Activated T-cell treated with anti-CD3 and anti-CD28 coated beads, Interleukin-2, amount 50 U/mL, for 24 hours (primary cell): ENCODE data around the gene TBC1D25.
A peak's percentile ranks its signal among the peaks of the same experiment; 100 is the strongest.
"Not testable (repeated sequence)": the region's sequence is repeated elsewhere in the genome, so short reads cannot be mapped to it uniquely, and the experiment has no call there.

Experiments used
- DNase-seq: peaks from one replicate; pipeline ENCODE4 v3.0.0-alpha.2; 2020
- H3K27ac Mint-ChIP-seq: 2 replicates; pipeline ENCODE4 v1.8.0; 2020; ENCODE audit warnings: mild to moderate bottlenecking, mixed read lengths
- H3K27me3 Mint-ChIP-seq: 2 replicates; pipeline ENCODE4 v1.8.0; 2020; ENCODE audit warnings: mixed read lengths
- H3K36me3 Mint-ChIP-seq: 2 replicates; pipeline ENCODE4 v1.8.0; 2020; ENCODE audit warnings: low read depth, mixed read lengths
- H3K4me1 Mint-ChIP-seq: 2 replicates; pipeline ENCODE4 v1.8.0; 2020; ENCODE audit warnings: low read depth, mixed read lengths
- H3K4me3 Mint-ChIP-seq: 2 replicates; pipeline ENCODE4 v1.8.0; 2020; ENCODE audit warnings: mild to moderate bottlenecking, moderate library complexity, mixed read lengths
- H3K9me3 Mint-ChIP-seq: 2 replicates; pipeline ENCODE4 v1.8.0; 2020; ENCODE audit warnings: mixed read lengths

TBC1D25 gene

GRCh38 chrX:48523682-48524081 lies 15.8 kb upstream of the TBC1D25 start:
- peaks cover 28% of the 10 kb centered on the region for H3K4me1 Mint-ChIP-seq
- H3K27me3 Mint-ChIP-seq: no peaks in the 10 kb centered on the region
- no peaks in the 10 kb centered on the region for H3K9me3 Mint-ChIP-seq
- H3K27ac Mint-ChIP-seq: peak overlapping the region; percentile 51
- H3K36me3 Mint-ChIP-seq: peaks cover 50% of the 10 kb centered on the region
- peak overlapping the region; percentile 91 for H3K4me3 Mint-ChIP-seq
- no peak for DNase-seq

DNA sequence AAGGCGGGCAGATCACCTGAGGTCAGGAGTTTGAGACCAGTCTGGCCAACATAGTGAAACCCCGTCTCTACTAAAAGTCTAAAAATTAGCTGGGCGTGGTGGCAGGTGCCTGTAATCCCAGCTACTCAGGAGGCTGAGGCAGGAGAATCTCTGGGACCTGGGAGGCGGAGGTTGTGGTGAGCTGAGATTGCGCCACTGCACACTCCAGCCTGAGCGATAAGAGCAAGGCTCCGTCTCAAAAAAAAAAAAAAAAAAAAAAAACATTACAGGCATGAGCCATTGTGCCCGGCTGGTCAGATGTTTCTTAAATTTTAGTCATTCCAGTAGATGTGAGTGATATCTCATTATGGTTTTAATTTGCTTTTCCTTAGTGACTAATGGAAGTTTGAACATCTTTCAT lies 13.7 kb upstream of the TBC1D25 start:
- H3K27me3 Mint-ChIP-seq, H3K4me3 Mint-ChIP-seq, H3K27ac Mint-ChIP-seq, H3K9me3 Mint-ChIP-seq, DNase-seq: not testable (repeated sequence)
- Mint-ChIP-seq H3K4me1 (peaks cover 19% of the 10 kb centered on the region), H3K36me3 (peaks cover 59% of the 10 kb centered on the region)

GRCh38 chrX:48530736-48531135 lies 8.8 kb upstream of the TBC1D25 start:
- Mint-ChIP-seq H3K27ac (no peak overlapping the region), H3K4me1 (peaks cover 13% of the 10 kb centered on the region), H3K9me3 (no peaks in the 10 kb centered on the region), H3K4me3 (no peak overlapping the region), H3K36me3 (peaks cover 37% of the 10 kb centered on the region), H3K27me3 (peaks cover 4% of the 10 kb centered on the region)
- DNase-seq: no peak

- no peak overlapping the region for H3K4me3 Mint-ChIP-seq
- peaks cover 13% of the 10 kb centered on the region for H3K4me1 Mint-ChIP-seq
- peaks cover 31% of the 10 kb centered on the region for H3K36me3 Mint-ChIP-seq
- no peaks in the 10 kb centered on the region for H3K9me3 Mint-ChIP-seq
- peaks cover 4% of the 10 kb centered on the region for H3K27me3 Mint-ChIP-seq
- DNase-seq: no peak
- H3K27ac Mint-ChIP-seq: no peak overlapping the region
These were observed 8.1 kb upstream of the TBC1D25 start for GRCh38 chrX:48531358-48531959.

- H3K4me1 Mint-ChIP-seq: peaks cover 11% of the 10 kb centered on the region
- no peaks in the 10 kb centered on the region for H3K9me3 Mint-ChIP-seq
- H3K36me3 Mint-ChIP-seq: peaks cover 24% of the 10 kb centered on the region
- no peak for DNase-seq
- H3K4me3 Mint-ChIP-seq: no peak overlapping the region
- peaks cover 4% of the 10 kb centered on the region for H3K27me3 Mint-ChIP-seq
- H3K27ac Mint-ChIP-seq: no peak overlapping the region
These were observed 7.4 kb upstream of the TBC1D25 start for GRCh38 chrX:48532161-48532560.

GRCh38 chrX:48533165-48533564 lies 6.3 kb upstream of the TBC1D25 start:
- Mint-ChIP-seq H3K4me3 (no peak overlapping the region), H3K4me1 (peaks cover 11% of the 10 kb centered on the region), H3K27me3 (peaks cover 6% of the 10 kb centered on the region), H3K9me3 (no peaks in the 10 kb centered on the region), H3K36me3 (peaks cover 14% of the 10 kb centered on the region), H3K27ac (no peak overlapping the region)
- DNase-seq: no peak

DNA sequence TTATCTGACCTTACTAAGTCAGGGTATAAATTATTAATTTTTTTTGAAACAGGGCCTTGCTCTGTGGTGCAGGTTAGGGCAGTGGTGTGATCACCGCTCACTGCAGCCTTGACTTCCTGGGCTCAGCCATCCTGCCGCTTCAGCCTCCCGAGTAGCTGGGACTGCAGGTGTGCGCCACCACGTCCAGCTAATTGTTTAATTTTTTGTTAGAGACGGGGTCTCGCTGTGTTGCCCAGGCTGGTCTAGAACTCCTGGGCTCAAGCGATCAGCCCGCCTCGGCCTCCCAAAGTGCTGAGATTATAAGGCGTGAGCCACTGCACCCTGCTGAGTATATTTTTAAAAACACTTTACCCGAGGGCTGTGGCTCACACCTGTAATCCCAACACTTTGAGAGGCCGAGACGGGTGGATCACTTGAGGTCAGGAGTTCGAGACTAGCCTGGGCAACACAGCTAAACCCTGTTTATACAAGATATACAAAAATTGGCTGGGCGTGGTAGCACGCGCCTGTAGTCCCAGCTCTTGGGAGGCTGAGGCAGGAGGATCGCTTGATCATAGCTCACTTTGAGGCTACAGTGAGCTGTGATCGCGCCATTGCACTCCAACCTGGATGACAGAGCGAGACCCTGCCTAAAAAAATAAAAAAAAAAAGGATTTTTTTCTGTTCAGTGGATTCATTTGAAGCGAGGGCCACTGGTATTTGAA lies 721 bp upstream of the TBC1D25 start:
- Mint-ChIP-seq H3K4me1 (peaks cover 19% of the 10 kb centered on the region), H3K4me3 (peak overlapping the region; percentile 83), H3K27ac (peak overlapping the region; percentile 98), H3K36me3 (peaks cover 22% of the 10 kb centered on the region), H3K9me3 (no peaks in the 10 kb centered on the region), H3K27me3 (peaks cover 6% of the 10 kb centered on the region)
- DNase-seq: no peak

DNA sequence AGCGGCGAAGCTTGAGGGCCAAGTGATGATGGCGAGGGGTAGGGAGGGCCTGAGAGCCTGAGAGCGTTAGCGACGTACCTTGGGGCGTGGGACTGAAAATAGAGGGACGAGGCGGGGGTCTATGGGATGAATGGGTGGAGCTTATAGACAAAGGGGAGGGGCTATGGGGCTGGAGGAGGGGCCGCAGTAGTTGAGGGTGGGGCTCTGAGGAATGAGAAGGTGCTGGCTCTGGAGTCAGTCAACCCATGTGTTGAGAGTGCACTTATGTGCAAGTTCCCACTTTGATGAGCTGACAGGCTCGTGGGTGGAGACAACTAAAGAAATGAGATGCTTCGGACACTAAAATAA lies 488 bp downstream of the TBC1D25 start:
- DNase-seq: no peak
- peaks cover 32% of the 10 kb centered on the region for H3K36me3 Mint-ChIP-seq
- peak overlapping the region; percentile 98 for H3K27ac Mint-ChIP-seq
- H3K27me3 Mint-ChIP-seq: peaks cover 2% of the 10 kb centered on the region
- H3K4me3 Mint-ChIP-seq: peak overlapping the region; percentile 83
- no peaks in the 10 kb centered on the region for H3K9me3 Mint-ChIP-seq
- H3K4me1 Mint-ChIP-seq: peaks cover 19% of the 10 kb centered on the region

- Mint-ChIP-seq H3K36me3 (peaks cover 33% of the 10 kb centered on the region), H3K27ac (peak overlapping the region; percentile 98), H3K4me1 (peaks cover 19% of the 10 kb centered on the region), H3K27me3 (peaks cover 2% of the 10 kb centered on the region), H3K4me3 (peak overlapping the region; percentile 83), H3K9me3 (no peaks in the 10 kb centered on the region)
- no peak for DNase-seq
These were observed 966 bp downstream of the TBC1D25 start for GRCh38 chrX:48540480-48540879.

- H3K9me3 Mint-ChIP-seq: no peaks in the 10 kb centered on the region
- peaks cover 35% of the 10 kb centered on the region for H3K36me3 Mint-ChIP-seq
- H3K4me1 Mint-ChIP-seq: peaks cover 19% of the 10 kb centered on the region
- H3K4me3 Mint-ChIP-seq: peak overlapping the region; percentile 83
- H3K27me3 Mint-ChIP-seq: peaks cover 2% of the 10 kb centered on the region
- H3K27ac Mint-ChIP-seq: peak overlapping the region; percentile 98
- DNase-seq: no peak
These were observed 1.8 kb downstream of the TBC1D25 start for GRCh38 chrX:48541140-48541814.

DNA sequence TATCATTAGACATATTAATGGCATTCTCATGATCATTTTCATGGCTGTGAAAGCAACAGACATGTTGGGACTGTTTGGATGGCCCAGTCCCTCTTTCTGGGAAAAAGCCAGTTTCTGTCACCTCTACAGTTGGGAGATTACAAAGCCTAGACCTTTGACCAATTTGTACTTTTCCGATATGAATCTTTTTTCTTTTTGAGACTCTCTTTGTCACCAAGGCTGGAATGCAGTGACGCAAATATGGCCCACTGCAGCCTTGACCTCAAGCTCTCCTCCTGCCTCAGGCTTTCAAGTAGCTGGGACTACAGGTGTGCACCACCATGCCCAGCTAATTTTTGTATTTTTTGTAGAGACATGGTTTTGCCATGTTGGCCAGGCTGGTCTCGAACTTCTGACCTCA lies 9.4 kb downstream of the TBC1D25 start:
- H3K36me3 Mint-ChIP-seq: peaks cover 47% of the 10 kb centered on the region
- H3K4me1 Mint-ChIP-seq: no peaks in the 10 kb centered on the region
- DNase-seq: no peak
- no peaks in the 10 kb centered on the region for H3K9me3 Mint-ChIP-seq
- H3K27me3 Mint-ChIP-seq: no peaks in the 10 kb centered on the region
- H3K4me3 Mint-ChIP-seq: no peak overlapping the region
- H3K27ac Mint-ChIP-seq: no peak overlapping the region

GRCh38 chrX:48555731-48556325 lies 16.3 kb downstream of the TBC1D25 start:
- DNase-seq, H3K27me3 Mint-ChIP-seq, H3K27ac Mint-ChIP-seq, H3K4me1 Mint-ChIP-seq, H3K9me3 Mint-ChIP-seq, H3K4me3 Mint-ChIP-seq: not testable (repeated sequence)
- H3K36me3 Mint-ChIP-seq: peaks cover 58% of the 10 kb centered on the region

DNA sequence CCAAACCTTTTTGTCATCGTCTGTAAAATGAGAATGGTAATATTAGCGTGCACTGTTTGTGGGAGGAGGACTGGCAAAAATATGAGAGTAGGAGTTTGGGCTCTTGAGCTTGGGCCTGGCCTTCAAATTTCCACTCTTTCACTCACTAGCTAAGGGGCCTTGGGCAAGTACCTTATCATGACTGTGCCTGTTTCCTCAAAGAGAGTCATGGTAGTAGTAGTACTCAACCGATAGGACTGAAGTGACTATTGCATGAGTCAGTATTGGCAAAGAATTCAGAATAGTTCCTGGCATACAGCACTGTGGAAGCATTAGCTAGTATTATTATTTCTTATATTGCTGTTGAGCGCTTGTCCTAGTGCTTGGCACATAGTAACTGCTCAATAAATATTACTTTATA lies 18.8 kb downstream of the TBC1D25 start:
- Mint-ChIP-seq H3K27ac (peak overlapping the region; percentile 88), H3K27me3 (peaks cover 9% of the 10 kb centered on the region), H3K4me1 (peaks cover 6% of the 10 kb centered on the region), H3K4me3 (no peak overlapping the region), H3K9me3 (no peaks in the 10 kb centered on the region), H3K36me3 (peaks cover 66% of the 10 kb centered on the region)
- DNase-seq: no peak

- Mint-ChIP-seq H3K36me3 (peaks cover 72% of the 10 kb centered on the region), H3K4me1 (peaks cover 6% of the 10 kb centered on the region), H3K4me3 (no peak overlapping the region), H3K27me3 (peaks cover 15% of the 10 kb centered on the region), H3K9me3 (no peaks in the 10 kb centered on the region), H3K27ac (no peak overlapping the region)
- no peak for DNase-seq
These were observed 20.1 kb downstream of the TBC1D25 start for GRCh38 chrX:48559636-48560035.

GRCh38 chrX:48560056-48560455 lies 20.5 kb downstream of the TBC1D25 start:
- H3K27ac Mint-ChIP-seq: peak overlapping the region; percentile 44
- H3K4me3 Mint-ChIP-seq: no peak overlapping the region
- H3K27me3 Mint-ChIP-seq: peaks cover 15% of the 10 kb centered on the region
- peaks cover 6% of the 10 kb centered on the region for H3K4me1 Mint-ChIP-seq
- DNase-seq: no peak
- no peaks in the 10 kb centered on the region for H3K9me3 Mint-ChIP-seq
- peaks cover 68% of the 10 kb centered on the region for H3K36me3 Mint-ChIP-seq
